DMS114 treated with DMSO at 0.1 percent for 48 hours (cell line): ENCODE data around the gene MYEF2.

ENCODE experiments used
- DNase-seq: peaks from one replicate; lab custom pipeline; 2025; ENCODE audit not compliant: unreplicated experiment; lab: John Stamatoyannopoulos, UW

The MYEF2 gene, protein sequence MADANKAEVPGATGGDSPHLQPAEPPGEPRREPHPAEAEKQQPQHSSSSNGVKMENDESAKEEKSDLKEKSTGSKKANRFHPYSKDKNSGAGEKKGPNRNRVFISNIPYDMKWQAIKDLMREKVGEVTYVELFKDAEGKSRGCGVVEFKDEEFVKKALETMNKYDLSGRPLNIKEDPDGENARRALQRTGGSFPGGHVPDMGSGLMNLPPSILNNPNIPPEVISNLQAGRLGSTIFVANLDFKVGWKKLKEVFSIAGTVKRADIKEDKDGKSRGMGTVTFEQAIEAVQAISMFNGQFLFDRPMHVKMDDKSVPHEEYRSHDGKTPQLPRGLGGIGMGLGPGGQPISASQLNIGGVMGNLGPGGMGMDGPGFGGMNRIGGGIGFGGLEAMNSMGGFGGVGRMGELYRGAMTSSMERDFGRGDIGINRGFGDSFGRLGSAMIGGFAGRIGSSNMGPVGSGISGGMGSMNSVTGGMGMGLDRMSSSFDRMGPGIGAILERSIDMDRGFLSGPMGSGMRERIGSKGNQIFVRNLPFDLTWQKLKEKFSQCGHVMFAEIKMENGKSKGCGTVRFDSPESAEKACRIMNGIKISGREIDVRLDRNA

DNA sequence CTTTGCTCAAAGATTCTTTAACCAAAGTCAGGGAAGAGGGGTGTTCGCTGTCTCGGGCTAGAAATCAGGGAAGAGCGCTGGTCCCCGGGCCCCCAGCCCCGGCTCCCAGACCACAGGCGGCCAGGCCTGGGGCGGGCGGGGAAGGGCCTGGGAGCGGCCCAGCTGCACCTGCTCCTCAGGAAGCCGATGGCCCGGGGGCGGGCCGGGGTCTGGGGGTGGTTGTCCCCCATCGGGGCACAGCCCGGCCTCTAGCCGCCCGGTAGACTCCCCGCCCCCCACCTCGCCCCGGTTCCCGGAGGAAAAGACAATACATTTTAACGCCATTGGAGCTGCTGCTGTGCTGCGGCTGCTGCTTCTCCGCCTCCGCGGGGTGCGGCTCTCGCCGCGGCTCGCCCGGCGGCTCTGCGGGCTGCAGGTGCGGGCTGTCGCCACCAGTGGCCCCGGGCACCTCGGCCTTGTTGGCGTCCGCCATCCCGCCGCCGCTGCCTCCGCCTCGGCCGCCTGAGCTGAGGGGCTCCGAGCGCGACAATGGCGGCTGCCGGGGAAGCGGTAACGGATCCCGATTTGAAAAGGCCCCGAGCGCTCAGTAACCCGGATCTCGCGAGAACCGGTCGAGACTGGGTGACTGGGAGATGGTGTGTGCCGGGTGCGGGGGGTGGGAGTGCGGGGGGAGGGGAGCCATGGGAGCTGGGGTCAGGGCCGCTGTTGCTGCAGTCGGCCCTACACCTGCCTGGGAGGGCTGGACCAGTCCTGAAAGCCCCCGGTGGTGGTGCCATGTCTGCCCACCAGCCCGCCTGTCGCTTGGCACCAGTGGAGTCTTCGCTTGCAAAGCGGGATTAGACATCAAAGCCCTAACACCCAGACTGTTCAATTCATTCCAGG is at the start of gene MYEF2:
Gene MYEF2, minus strand, starts transcription at position 530 of the 882 bp plus-strand sequence. Its CDS starts 58 bp downstream, at position 472.
- peak; percentile 65 for DNase-seq

DNA sequence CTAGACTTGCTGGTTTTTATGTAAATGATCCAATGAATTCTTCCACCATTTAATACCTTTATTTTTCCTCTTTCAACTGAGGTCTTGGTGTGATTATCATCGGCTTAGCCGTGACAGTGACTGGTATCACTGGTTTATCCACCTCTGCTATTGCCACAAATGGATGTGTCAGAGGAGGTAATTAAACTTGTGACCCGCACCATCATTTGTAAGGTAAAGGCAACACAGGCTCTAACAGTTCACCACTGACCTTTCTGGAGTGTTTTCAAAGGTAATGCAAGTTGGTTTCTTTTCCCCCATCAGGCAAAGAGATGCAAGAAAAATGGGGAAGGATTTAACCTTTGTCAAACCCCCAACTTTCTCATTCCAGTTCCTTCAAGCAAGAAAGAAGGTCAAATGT is 47.7 kb upstream of the MYEF2 start:
- DNase-seq = no peak

DNA sequence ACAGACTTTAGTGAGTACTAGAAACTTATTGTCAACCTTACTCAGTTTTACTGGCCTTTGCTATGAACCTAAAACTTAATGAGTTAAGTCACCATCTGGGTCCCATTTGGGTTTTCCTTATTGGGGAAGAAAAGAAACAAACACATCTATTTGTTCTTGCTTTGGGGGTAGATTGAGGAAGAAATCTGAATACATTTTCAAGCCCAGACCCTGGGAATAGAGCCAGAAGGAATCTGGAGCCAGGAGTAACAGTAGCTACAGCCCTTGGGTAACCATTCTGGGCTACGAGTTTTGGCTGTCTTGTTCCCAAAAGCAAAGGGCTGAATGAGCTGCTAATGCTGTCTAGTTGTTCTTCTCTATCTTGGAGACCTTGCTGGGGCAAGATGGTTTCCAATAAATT is 44.5 kb upstream of the MYEF2 start:
- no peak for DNase-seq

DNA sequence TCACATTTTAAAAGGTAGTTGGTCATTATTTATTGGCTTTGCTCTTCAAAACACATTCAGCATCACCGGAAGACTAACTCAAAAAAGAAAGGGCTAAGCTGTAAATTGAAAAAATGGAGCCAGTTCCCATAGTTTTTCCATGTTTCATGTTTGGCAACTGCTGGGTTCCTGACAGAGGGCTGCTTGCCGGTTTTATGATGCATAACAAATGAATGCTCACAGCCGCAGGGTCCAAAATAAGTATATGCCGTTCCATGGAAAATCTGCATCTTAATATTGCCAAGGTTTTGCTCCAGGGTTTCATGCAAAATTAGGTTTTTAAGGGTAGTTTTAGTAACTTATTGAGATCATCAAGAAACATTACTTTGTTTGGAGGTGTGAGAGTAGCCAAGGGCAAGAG is 43.8 kb upstream of the MYEF2 start:
- no peak for DNase-seq

DNA sequence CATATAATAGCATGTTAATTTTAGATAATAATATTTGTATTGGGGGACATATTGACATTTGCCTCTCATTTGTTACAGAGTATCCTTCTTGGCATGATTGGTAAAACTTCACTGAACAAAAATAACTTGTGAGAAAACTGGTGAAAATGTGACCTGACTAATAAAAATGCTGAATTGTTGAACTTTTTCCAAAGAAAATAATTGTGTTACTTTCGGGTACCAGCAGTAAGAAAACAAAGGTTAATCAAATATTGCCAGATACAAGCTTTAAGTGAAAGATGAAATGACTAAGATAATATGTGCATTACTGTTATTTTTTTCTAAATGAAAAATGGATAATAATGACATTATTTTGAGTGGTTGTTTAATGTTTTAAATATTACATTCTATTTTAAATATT is 43.2 kb upstream of the MYEF2 start:
- DNase-seq = no peak

DNA sequence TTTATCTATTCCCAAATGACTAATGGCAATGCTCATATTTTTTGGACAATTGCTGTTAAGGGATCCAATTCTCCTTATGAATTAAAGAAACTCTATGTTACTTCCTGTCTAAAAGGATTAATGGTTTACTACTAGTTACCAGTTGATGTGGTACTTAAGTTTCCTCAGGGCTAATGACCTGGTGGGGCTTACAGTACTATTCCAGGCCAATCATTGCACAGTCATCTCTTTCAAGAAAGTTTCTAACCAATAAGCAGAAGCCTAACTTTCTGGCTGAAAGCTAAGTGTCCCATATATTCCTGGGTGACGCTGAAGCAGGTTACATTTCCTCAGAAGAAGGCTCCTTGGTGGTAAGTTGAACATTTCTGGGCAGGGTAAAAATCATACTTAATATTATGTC is 27.9 kb upstream of the MYEF2 start, which contains the start of gene SLC12A1:
Gene SLC12A1, plus strand, starts transcription at position 322 of the 400 bp plus-strand sequence. CDS start 1,418 bp downstream, outside the sequence.
- DNase-seq = no peak

DNA sequence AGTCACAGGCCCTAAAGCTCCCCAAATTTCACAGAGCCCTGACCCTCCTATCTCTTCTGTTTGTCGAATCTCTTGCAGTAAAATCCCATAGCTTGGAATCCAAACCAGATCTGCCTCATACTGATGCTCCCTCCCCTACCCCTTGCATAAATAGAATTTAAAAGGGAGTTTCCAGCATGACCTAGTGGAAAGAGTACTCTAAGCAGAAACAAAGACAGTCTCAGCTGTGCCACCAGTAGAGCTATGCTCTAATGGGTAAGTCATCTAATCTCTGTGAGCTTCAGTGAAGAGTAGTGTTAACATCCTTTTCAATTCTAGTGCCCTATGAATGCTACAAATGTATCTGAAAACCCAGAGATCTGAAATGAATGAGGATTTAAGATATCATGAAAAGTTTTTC is 24.0 kb upstream of the MYEF2 start:
- no peak for DNase-seq

DNA sequence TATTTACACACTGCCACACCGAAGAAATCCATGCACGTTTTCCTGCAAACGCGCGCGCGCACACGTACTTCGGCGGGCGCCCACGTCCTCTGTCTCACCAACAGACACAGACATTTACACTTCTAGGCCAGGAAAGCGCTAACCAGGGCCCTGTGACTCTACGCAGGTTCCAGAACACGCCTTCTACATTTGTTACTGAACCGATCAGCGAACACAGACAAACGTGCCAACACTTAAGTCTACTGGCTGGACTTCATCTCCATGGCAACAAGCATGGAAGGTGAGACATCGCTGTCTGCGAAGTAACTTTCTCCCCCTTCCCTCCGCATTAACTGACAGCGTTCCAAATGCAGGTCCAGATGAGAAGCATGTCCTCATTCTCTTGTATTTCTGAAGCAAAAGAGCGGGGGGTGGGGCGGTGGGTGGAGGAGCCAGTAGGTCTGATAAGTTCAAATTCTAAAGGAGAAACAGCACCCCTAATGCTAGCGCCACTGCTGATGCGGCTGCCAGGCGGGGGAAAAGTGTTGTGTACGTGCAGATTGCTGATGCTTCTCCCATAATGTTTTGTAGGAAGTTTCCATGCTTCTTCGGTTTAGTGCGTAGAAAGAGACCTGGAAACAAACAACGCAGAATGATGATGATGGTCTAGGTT is 13.6 kb upstream of the MYEF2 start, which contains the start of gene CTXN2:
Gene CTXN2, plus strand, starts transcription at position 92 of the 652 bp plus-strand sequence. CDS start 9,636 bp downstream, outside the sequence.
- DNase-seq = no peak

DNA sequence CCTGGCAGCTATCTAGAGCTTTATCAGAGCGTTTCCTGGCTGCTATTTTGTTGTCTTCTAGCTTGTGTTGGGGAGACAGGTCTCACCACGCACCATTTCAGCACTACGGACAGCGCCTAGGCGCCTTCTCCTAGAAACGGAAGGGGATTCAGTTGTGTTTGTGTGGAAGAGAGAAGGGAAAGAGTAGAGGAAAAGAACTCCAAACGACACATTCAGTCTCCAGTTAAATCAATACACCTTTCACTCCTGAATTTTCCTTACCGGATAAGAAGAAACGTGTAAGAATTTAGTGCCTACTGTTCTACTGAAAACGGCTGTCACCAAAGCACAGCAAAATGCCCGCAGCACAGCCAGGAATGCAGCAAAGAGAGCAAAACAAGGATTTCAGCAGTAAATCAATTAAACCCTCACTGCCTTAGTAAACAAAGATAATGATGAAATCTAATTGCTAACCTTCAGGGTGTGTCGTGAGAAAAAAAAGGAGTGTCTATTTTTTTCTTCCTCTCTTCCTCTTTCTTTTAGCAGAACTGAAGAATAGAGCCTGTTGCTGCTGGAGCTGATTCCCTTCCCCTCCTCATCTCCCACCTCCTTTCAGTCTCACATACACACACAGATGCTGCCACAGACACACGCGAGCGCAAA is 13.0 kb upstream of the MYEF2 start:
- no peak for DNase-seq

DNA sequence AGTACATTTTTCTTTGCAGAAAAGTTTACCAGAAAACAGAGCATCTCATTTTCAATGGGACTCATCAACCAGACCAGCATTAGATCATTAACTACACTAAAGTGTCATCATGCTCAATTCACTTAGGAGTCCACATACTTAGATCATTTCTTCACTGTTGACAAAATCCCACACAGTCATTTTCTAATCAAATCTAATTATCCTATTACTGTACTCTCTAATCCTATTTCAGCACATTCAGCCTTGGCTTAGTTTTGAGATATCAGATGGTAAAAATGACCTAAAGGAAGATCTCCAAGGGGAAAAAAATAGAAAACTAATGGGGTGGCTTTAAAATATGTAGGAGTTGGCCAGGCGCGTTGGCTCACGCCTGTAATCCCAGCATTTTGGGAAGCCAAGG is 8.2 kb upstream of the MYEF2 start:
- DNase-seq = no peak

DNA sequence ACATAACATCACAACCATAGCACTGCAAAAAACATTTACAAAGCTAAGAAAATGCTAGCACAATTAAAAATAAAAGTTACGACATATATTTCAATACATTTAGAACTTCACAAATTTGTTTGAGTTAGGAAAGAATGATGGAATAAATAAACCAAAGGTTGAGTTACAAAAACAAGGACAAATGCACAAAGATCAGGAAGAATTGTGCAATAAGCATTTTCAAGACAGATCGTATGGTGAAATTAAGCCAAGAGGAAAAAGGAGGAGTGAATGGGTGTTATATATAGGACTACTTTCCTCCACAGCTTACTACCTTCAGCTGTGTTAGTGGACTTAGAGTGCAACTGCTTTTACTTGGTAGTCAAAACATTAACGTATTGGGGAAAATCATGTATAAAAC is 7.4 kb upstream of the MYEF2 start:
- no peak for DNase-seq

DNA sequence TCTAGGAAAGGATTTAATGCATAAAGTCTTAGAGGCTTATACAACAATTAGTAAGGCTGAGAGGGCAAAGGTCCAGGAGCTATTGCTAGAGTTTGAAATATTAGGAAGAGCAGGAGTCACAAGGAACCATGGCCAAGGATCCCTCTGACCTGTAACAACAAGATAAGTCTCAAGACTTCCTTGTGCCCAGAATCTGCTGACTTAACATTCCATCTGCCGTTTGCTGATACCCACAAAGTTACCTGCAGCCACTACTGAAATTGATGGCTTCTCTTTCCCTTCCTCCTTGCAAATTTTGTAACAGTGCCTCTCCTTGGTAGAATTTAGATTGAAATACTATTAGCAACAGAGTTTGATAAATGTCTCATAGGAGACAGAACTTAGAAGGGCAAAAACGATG is 4.7 kb upstream of the MYEF2 start:
- DNase-seq = no peak

DNA sequence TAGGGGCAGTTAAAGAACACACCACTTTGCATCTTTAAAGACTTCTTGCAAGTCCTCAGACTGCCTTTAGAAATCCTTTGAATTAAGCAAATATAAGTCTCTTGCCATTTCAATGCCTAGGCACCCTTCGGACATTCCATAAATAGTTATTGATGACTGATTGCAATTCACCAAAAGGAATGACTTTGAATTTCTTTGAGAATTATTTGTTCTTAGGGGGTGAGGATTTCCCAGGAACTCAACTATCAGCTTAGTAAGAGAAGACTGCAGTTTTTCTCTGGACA is 495 bp upstream of the MYEF2 start:
- no peak for DNase-seq

DNA sequence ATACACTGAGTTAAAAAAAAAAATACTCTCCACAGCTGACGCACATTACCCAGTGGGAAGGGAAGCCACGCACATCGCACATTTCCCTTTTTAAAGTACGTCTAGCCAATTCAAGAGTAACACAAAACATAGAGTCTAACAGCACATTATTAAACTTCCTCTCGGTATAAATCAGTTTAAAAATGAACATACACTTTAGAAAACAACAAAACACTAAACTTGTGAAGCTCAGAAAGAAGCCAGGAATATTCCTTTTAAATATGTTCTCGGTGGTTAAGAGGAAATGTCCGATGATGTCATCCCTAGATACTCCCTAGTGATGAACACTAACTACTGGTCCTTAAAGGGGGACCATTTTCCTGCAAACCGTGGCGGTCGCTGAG is 721 bp downstream of the MYEF2 start:
- DNase-seq = peak; percentile 46

DNA sequence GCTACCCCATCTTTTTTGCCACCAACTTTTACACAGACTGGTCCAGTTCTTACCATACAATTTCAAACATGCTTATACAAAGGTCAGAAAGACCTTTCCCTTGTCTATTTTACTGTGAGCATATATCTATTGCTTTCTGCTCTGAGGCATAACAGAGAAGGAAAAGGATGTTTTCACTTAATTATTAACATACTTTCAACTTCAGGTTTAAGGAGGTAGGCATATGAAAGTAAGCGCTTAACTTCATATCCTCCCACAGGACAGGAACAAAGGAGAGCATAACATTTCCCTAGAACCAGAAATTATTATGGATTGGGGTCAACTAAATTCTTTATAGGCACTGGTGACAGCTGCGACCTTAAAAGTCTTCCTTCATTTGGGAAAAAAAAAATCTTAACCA is 1.1 kb downstream of the MYEF2 start:
- DNase-seq = no peak

DNA sequence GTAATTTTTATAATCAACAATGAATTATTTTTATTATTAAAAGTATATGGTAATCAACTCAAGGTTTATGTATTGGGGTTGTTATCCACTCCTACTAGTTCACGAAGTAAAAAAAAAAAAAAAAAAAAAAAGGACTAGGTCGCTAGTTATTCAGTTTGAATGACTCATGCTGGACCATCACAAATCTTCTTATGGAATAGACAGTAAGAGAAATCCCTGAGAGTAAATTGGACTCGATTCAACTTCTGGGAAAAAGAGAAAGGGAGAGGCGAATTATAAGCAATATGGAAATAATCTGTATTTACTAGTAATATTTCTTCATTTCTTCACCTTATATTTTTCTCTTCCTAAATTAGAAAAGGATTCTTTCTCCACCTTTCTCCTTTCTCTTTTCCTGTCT is 2.0 kb downstream of the MYEF2 start:
- no peak for DNase-seq

DNA sequence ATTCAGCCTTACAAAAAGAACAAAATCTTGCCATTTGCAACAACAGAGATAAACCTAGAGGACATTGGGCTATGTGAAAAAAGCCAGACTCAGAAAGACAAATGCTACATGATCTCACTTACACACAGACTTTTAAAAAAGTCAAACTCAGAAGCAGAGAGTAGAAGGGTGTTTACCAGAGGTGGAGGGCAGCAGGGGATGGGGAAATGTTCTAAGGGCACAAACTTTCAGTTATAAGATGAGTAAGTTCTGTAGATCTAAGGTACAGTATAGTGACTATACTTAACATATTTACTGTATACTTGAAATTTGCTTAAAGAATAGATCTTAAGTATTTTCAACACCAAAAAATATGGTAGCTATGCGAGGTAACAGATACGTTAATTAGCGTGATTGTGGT is 3.0 kb downstream of the MYEF2 start:
- DNase-seq = no peak

DNA sequence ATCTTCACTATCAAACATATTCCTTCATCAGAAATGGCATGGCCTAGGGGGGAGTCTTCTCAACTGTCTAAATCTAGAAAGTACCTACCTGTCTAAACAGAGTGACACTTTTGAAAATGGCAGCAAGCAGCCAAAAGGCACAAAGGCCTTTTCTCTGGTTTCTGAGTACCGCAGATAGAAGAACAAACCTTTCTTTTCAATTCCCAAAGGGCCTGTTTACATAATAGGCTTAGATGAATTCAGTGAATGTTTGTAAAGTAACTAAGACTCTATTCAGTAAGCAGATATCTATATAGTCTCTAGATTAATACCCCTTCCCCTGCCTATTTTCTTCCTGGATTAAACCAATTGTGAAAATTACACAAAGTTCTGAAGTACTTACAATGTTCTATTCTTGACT is 7.1 kb downstream of the MYEF2 start:
- no peak for DNase-seq

DNA sequence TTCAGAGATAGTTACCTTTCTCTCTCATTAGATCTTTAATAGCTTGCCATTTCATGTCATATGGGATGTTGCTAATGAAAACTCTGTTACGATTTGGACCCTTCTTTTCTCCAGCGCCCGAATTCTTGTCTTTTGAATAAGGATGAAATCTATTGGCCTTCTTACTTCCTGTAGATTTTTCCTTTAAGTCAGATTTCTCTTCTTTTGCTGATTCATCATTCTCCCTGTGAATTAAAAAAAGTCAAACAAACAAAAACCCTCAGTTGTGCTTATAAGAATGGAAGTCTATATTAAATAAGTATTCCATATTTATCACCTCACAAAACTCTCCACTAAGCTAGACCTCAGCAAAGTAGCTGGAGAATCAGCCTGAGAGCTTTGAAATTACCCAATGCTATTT is 9.5 kb downstream of the MYEF2 start:
- no peak for DNase-seq

DNA sequence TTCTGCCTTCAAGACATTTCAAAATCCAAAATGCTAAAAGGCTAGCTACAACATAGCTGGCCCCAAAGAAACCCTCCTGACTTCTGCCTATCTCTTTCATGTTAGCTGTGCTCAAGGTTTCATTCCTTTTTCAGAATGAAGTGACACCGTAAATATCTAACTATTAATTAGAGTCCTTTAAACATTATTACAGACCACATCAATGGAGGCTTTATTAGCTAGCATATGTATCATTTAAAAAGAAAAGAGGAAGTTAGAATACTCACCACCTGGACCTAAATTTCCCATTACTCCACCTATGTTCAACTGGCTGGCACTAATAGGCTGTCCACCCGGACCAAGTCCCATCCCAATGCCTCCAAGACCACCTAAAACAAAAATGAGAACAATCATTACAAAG is 24.6 kb downstream of the MYEF2 start:
- DNase-seq = no peak

DNA sequence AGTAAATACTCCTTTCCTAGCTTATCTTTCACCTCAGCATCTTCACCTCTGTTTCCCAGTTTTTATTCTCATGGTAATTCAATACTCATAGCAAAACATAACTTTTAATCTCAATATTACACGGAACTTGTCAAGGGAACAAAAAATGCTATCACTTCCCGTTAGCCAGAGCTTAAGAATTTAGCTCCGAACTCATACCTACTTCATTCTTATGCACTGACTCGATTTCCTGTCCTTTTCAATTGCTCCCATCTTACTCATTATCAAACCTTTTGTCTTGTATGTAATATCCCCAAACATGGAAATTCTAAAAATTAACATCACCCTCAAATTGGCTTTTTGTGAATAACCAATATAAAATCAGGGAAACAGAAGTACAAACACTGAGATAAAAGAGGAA is 28.2 kb downstream of the MYEF2 start:
- no peak for DNase-seq
